ENCODE data around the gene MILR1.

Gene MILR1

DNA sequence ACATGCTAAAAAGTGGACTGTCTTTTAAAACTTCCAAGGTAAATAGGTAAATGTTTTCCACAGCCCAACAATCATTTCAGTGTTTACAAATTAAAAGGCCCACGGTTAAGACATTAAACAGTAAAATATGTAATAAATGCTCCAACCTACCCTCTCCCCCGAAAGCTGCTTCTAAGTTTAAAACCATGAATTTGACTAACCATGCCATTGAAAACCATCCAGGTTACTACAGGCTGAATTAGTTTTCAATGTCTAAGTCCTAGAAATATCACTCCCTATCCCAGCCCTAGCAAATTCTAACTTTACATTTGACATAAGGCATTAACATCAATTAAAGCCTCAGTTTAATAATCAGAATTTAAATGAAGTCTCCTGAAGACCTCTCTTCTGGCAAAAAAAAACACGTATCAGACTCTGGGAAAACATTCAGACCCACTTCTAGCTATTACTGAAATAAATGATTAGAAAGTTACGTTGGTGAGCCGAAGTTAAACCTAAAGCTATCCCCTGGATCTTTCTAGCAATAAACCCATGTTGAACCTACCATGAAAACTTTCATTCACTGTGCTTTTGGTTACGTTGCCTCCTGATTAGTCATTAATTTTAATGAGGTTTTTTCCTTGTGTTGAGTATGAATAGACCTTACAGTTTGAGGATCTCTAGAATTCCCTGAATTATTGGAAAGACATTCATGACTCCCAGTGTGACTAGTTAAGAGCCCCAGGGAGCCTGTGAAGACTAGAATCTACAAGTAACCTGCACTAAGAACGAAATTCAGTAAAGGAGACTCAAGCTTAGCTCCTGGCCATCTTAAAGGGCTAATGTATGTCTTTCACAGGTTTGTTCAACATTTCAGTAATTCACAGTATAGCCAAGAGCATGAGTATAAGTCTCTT lies 49.6 kb downstream of the MILR1 start (continued):
- TF ChIP-seq, protein P1, sequence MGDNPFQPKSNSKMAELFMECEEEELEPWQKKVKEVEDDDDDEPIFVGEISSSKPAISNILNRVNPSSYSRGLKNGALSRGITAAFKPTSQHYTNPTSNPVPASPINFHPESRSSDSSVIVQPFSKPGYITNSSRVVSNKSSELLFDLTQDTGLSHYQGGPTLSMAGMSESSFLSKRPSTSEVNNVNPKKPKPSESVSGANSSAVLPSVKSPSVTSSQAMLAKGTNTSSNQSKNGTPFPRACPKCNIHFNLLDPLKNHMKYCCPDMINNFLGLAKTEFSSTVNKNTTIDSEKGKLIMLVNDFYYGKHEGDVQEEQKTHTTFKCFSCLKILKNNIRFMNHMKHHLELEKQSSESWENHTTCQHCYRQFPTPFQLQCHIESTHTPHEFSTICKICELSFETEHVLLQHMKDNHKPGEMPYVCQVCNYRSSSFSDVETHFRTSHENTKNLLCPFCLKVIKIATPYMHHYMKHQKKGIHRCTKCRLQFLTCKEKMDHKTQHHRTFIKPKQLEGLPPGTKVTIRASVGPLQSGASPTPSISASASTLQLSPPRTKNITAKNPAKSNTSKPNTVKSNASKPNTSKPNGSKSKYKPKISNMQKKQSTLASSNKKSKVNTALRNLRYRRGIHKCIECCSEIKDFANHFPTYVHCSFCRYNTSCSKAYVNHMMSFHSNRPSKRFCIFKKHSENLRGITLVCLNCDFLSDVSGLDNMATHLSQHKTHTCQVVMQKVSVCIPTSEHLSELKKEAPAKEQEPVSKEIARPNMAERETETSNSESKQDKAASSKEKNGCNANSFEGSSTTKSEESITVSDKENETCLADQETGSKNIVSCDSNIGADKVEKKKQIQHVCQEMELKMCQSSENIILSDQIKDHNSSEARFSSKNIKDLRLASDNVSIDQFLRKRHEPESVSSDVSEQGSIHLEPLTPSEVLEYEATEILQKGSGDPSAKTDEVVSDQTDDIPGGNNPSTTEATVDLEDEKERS (tag by site-specific recombination; IDR thresholded peaks at IDR 0.05): no peak
- TF ChIP-seq HOXD13 (CRISPR knock-in tag; IDR thresholded peaks at IDR 0.05; ENCODE audit: borderline replicate concordance): no peak
- TF ChIP-seq, protein P2, sequence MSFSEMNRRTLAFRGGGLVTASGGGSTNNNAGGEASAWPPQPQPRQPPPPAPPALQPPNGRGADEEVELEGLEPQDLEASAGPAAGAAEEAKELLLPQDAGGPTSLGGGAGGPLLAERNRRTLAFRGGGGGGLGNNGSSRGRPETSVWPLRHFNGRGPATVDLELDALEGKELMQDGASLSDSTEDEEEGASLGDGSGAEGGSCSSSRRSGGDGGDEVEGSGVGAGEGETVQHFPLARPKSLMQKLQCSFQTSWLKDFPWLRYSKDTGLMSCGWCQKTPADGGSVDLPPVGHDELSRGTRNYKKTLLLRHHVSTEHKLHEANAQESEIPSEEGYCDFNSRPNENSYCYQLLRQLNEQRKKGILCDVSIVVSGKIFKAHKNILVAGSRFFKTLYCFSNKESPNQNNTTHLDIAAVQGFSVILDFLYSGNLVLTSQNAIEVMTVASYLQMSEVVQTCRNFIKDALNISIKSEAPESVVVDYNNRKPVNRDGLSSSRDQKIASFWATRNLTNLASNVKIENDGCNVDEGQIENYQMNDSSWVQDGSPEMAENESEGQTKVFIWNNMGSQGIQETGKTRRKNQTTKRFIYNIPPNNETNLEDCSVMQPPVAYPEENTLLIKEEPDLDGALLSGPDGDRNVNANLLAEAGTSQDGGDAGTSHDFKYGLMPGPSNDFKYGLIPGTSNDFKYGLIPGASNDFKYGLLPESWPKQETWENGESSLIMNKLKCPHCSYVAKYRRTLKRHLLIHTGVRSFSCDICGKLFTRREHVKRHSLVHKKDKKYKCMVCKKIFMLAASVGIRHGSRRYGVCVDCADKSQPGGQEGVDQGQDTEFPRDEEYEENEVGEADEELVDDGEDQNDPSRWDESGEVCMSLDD (tag by site-specific recombination; IDR thresholded peaks at IDR 0.05): no peak
- no peak for TF ChIP-seq ZNF214 (tag by site-specific recombination; IDR thresholded peaks at IDR 0.05; ENCODE audit: borderline replicate concordance)
- no peak for TF ChIP-seq ZNF521 (tag by site-specific recombination; IDR thresholded peaks at IDR 0.05)

DNA sequence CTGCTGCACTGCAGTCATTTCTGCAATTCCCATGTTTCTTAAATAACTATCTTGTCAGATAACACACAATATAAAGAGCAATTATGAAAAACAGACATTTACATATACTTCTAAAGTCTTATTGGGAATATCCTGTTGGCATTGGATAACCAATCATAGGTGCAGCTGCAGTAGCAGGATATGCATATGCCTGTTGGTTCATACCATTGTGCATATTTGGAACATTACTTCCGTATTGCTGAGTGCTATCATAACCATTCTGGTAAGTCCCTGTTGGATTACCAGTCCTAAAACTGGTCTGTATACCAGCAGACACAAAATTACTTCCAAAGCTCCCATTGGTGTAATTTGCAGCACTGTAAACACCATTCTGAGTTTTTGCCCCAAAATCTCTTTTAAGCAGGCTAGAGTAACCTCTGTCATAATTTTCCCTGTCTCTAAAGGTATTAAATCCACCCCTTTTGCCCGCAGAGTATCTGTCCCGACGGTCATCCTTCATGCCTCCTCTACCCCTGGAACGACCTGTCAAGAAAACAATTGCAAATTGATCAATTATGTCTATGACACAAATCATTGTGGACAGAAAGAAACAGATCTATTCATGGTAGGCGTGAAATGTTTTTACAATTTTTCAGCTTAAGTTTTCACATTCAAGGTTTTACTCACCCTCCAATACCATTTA lies 51.0 kb downstream of the MILR1 start:
- H3K36me3 ChIP-seq (ENCODE audit: control insufficient read depth in 2 of 2, insufficient read depth in 1 of 2, low read length in 2 of 2): peaks cover 28 to 73% of the 10 kb centered on the region in 2 experiments
- no peaks in the 10 kb centered on the region for H3K9me3 ChIP-seq (ENCODE audit: control insufficient read depth, insufficient read depth, low read depth, low read length)
- CTCF ChIA-PET: interaction anchor here (0.6 to 0.7 kb wide), 3 partner anchors 45 to 636 kb away, joined by 3 to 4 read pairs (median 3); no protein-coding TSS in a partner anchor
- no peak overlapping the region for H3K27ac ChIP-seq (ENCODE audit: extremely low read depth, low read depth, low read length)
- no peaks in the 10 kb centered on the region for H3K4me1 ChIP-seq (ENCODE audit: control insufficient read depth, insufficient read depth, low read length)
- POLR2A ChIA-PET: no interaction called here
- H3K4me3 ChIP-seq (ENCODE audit: low read depth, low read length): no peak overlapping the region
- no peak for TF ChIP-seq ZFP41 (tag by site-specific recombination; IDR thresholded peaks at IDR 0.05; ENCODE audit: borderline replicate concordance)
- peak; percentile 93 for TF ChIP-seq ZNF600 (tag by site-specific recombination; IDR thresholded peaks at IDR 0.05)
- TF ChIP-seq ZNF610 (tag by site-specific recombination; IDR thresholded peaks at IDR 0.05; ENCODE audit: borderline replicate concordance): no peak
- no peak for TF ChIP-seq ZFHX2 (tag by site-specific recombination; conservative IDR thresholded peaks at IDR 0.05)
- TF ChIP-seq ZNF585B (tag by site-specific recombination; IDR thresholded peaks at IDR 0.05): no peak
- TF ChIP-seq, protein P3, sequence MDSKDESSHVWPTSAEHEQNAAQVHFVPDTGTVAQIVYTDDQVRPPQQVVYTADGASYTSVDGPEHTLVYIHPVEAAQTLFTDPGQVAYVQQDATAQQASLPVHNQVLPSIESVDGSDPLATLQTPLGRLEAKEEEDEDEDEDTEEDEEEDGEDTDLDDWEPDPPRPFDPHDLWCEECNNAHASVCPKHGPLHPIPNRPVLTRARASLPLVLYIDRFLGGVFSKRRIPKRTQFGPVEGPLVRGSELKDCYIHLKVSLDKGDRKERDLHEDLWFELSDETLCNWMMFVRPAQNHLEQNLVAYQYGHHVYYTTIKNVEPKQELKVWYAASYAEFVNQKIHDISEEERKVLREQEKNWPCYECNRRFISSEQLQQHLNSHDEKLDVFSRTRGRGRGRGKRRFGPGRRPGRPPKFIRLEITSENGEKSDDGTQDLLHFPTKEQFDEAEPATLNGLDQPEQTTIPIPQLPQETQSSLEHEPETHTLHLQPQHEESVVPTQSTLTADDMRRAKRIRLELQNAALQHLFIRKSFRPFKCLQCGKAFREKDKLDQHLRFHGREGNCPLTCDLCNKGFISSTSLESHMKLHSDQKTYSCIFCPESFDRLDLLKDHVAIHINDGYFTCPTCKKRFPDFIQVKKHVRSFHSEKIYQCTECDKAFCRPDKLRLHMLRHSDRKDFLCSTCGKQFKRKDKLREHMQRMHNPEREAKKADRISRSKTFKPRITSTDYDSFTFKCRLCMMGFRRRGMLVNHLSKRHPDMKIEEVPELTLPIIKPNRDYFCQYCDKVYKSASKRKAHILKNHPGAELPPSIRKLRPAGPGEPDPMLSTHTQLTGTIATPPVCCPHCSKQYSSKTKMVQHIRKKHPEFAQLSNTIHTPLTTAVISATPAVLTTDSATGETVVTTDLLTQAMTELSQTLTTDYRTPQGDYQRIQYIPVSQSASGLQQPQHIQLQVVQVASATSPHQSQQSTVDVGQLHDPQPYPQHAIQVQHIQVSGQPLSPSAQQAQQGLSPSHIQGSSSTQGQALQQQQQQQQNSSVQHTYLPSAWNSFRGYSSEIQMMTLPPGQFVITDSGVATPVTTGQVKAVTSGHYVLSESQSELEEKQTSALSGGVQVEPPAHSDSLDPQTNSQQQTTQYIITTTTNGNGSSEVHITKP (tag by site-specific recombination; IDR thresholded peaks at IDR 0.05): peak; percentile 76
- no peak for TF ChIP-seq ZNF37A (tag by site-specific recombination; IDR thresholded peaks at IDR 0.05)
